IMR-90 (cell line): Measurements from ENCODE around the gene TMPRSS9. TPM values are rescaled to one million over a fixed set of nuclear protein-coding genes. Genes with fewer than 3 reads are reported as not detected.

Experiments
- ATAC-seq: fragments of 200-7000 bp; cut with Tn5 transposase; 2 replicates; pipeline ENCODE4 v1.9.1; 2020; ENCODE audit warnings: low read depth, mild to moderate bottlenecking, moderate library complexity
- BruUV-seq: library from RNA; stranded (reverse); fragments of 400-500 nt; replicated peaks from 2 replicates; lab custom pipeline; 2021; lab: Mats Ljungman, UMichigan
- CTCF ChIA-PET: fragments of 300-600 bp; formaldehyde crosslinking; extraction: SDS; loops from one replicate; lab custom pipeline; 2021; ENCODE audit warnings: antibody characterized with exemption; lab: Yijun Ruan, JAX
- POLR2A ChIA-PET: fragments of 300-600 bp; sonication (Branson Sonifier 250); formaldehyde crosslinking; loops from one replicate; lab custom pipeline; 2022; ENCODE audit warnings: antibody characterized with exemption; ENCODE audit not compliant: unreplicated experiment; lab: Charles Lee
- DNase-seq: peaks from one replicate; pipeline ENCODE4 v3.0.0; 2013
- H2AFZ ChIP-seq: replicated peaks from 2 replicates; pipeline ENCODE3; 2013; ENCODE audit warnings: low read length, mild to moderate bottlenecking; ENCODE audit not compliant: poor library complexity
- H2AK5ac ChIP-seq: 2 replicates; pipeline ENCODE4 v1.6.1; 2013; ENCODE audit warnings: low read depth, low read length, inconsistent platforms
- H2AK9ac ChIP-seq: replicated peaks from 2 replicates; pipeline ENCODE3; 2013; ENCODE audit warnings: mild to moderate bottlenecking, low read depth, low read length, moderate library complexity; ENCODE audit not compliant: poor library complexity
- H2BK120ac ChIP-seq: 2 replicates; pipeline ENCODE4 v1.6.1; 2013; ENCODE audit warnings: low read depth, low read length, inconsistent platforms
- H2BK15ac ChIP-seq: 3 replicates; pipeline ENCODE4 v1.6.1; 2013; ENCODE audit warnings: low read depth, low read length, inconsistent platforms
- H2BK20ac ChIP-seq: 2 replicates; pipeline ENCODE4 v1.6.1; 2013; ENCODE audit warnings: low read depth, mild to moderate bottlenecking, inconsistent platforms, low read length, moderate library complexity
- H2BK5ac ChIP-seq: 2 replicates; pipeline ENCODE4 v1.6.1; 2013; ENCODE audit warnings: mild to moderate bottlenecking, low read depth, low read length, inconsistent platforms; ENCODE audit not compliant: poor library complexity, severe bottlenecking
- H3K14ac ChIP-seq: replicated peaks from 2 replicates; pipeline ENCODE4 v1.6.1; 2013; ENCODE audit warnings: low read depth, low read length, inconsistent platforms
- H3K18ac ChIP-seq: 2 replicates; pipeline ENCODE4 v1.6.1; 2013; ENCODE audit warnings: low read depth, low read length, control low read depth
- H3K23ac ChIP-seq: 2 replicates; pipeline ENCODE4 v1.6.1; 2013; ENCODE audit warnings: low read depth, low read length, inconsistent platforms
- H3K27ac ChIP-seq: 2 replicates; pipeline ENCODE4 v1.5.1; 2013; ENCODE audit warnings: mild to moderate bottlenecking, control low read depth, low read length; ENCODE audit not compliant: insufficient read depth
- H3K27me3 ChIP-seq: 2 replicates; pipeline ENCODE4 v1.6.1; 2013; ENCODE audit warnings: low read length; ENCODE audit not compliant: control insufficient read depth, insufficient read depth
- H3K36me3 ChIP-seq: 2 replicates; pipeline ENCODE4 v1.6.1; 2013; ENCODE audit warnings: low read length, mixed read lengths; ENCODE audit not compliant: control insufficient read depth, insufficient read depth
- H3K4ac ChIP-seq: 2 replicates; pipeline ENCODE4 v1.6.1; 2013; ENCODE audit warnings: low read depth, low read length, inconsistent platforms
- H3K4me1 ChIP-seq: 2 replicates; pipeline ENCODE4 v1.6.1; 2013; ENCODE audit warnings: low read length, mixed read lengths; ENCODE audit not compliant: control insufficient read depth, insufficient read depth
- H3K4me2 ChIP-seq: 2 replicates; pipeline ENCODE4 v1.6.1; 2013; ENCODE audit warnings: low read depth, mild to moderate bottlenecking, control low read depth, low read length, moderate library complexity
- H3K4me3 ChIP-seq: 2 replicates; pipeline ENCODE4 v1.5.1; 2013; ENCODE audit warnings: low read depth, mild to moderate bottlenecking, control low read depth, low read length, moderate library complexity; ENCODE audit not compliant: insufficient read depth
- H3K56ac ChIP-seq: 2 replicates; pipeline ENCODE4 v1.6.1; 2013; ENCODE audit warnings: low read length, inconsistent platforms; ENCODE audit not compliant: insufficient read depth; ENCODE audit errors: extremely low read depth
- H3K79me1 ChIP-seq, 2 experiments: 2 replicates each; pipeline ENCODE4 v1.6.1; 2013; ENCODE audit warnings: low read length in 2 of 2, inconsistent platforms in 1 of 2, low read depth in 1 of 2
- H3K9ac ChIP-seq: 2 replicates; pipeline ENCODE4 v1.6.1; 2013; ENCODE audit warnings: low read depth, low read length, control low read depth
- H3K9me1 ChIP-seq: 2 replicates; pipeline ENCODE4 v1.6.1; 2013; ENCODE audit warnings: low read length, inconsistent platforms; ENCODE audit not compliant: insufficient read depth
- H3K9me3 ChIP-seq: 2 replicates; pipeline ENCODE4 v1.6.1; 2013; ENCODE audit warnings: low read length; ENCODE audit not compliant: control insufficient read depth, insufficient read depth
- H4K20me1 ChIP-seq: 2 replicates; pipeline ENCODE4 v1.6.1; 2013; ENCODE audit warnings: low read length, inconsistent platforms; ENCODE audit not compliant: insufficient read depth
- H4K5ac ChIP-seq: 2 replicates; pipeline ENCODE4 v1.6.1; 2013; ENCODE audit warnings: mild to moderate bottlenecking, low read depth, low read length, control low read depth
- H4K8ac ChIP-seq, 2 experiments: 2 replicates each; pipeline ENCODE4 v1.6.1; 2013; ENCODE audit warnings: low read depth in 2 of 2, low read length in 2 of 2, control low read depth in 1 of 2, inconsistent platforms in 1 of 2
- H4K91ac ChIP-seq: 2 replicates; pipeline ENCODE4 v1.6.1; 2013; ENCODE audit warnings: low read depth, low read length, inconsistent platforms; ENCODE audit not compliant: insufficient read depth
- BHLHE40 ChIP-seq: fragments of 150-350 bp; IDR thresholded peaks from 2 replicates; pipeline ENCODE4 v1.6.1; 2016; ENCODE audit warnings: mild to moderate bottlenecking, low read depth, low read length
- FOS ChIP-seq: fragments of 150-350 bp; IDR thresholded peaks from 2 replicates; pipeline ENCODE4 v1.6.1; 2016; ENCODE audit warnings: low read depth, low read length
- RAD21 ChIP-seq: IDR thresholded peaks from 2 replicates; pipeline ENCODE4 v1.6.1; 2012; ENCODE audit warnings: low read length, improper control_type of control experiment
- WGBS, 2 experiments: methylation state at CpG; one replicate each; pipeline versions ENCODE4 v1.1.5 to v1.1.7; 2013; ENCODE audit warnings: missing lambda C conversion rate in 2 of 2; ENCODE audit not compliant: insufficient read length in 1 of 2; ENCODE audit errors: extremely low coverage in 2 of 2; 5-methylcytosine and 5-hydroxymethylcytosine counted together
- dilution Hi-C: fragments of 300-500 bp; cut with HindIII; formaldehyde crosslinking; loops from one replicate; pipeline ENCODE4 v1.14.3; 2018; ENCODE audit warnings: low sequenced_read_pairs; ENCODE audit not compliant: unreplicated experiment
- in situ Hi-C: fragments of 300-500 bp; cut with MboI; formaldehyde crosslinking; loops from 3 replicates; pipeline ENCODE4 v1.14.3; 2019; ENCODE audit warnings: low sequenced_read_pairs, inconsistent platforms, mixed read lengths
- intact Hi-C: fragments of 100-400 bp; cut with micrococcal nuclease; formaldehyde crosslinking; loops from 2 replicates; pipeline ENCODE4 v1.10.0; 2022
- polyA plus RNA-seq, 3 experiments: library from polyadenylated mRNA; depleted of rRNA; stranded (reverse); fragments of >200 nt; gene quantifications; 2 replicates each; pipeline ENCODE4 v1.2.3, GENCODE V29; 2012; ENCODE audit warnings: low replicate concordance in 1 of 3
- total RNA-seq: library from RNA; depleted of rRNA; stranded (reverse); fragments of >200 nt; gene quantifications from 2 replicates; pipeline ENCODE4 v1.2.3, GENCODE V29; 2012

TMPRSS9 gene
- total and polyA plus RNA-seq, 2 of the 4 experiments (the other 2 are of a cell fraction), result not detected

DNA sequence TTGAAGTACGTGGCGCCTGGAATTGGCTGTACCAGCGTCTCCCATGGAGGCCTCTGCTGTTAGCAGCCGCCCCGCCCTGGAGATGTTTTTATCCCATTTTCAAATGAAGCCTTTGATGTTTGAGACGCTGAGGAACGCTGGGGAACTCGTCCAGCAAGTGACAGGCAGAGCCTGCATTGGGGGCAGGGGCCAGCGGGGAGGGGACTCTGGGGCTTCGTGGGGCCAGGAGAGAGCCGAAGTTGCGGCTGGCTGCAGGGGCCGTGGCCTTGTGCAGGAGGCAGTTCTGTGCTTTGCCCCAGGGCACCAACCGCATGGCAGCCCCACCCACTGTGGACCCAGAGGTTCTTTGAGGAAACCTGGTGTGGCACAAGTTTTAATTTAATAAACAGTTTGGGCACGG is 18.1 kb upstream of the TMPRSS9 start:
- Histone ChIP-seq H3K36me3 (peaks cover 36% of the 10 kb centered on the region), H3K9me3 (no peaks in the 10 kb centered on the region), H3K4me3 (no peak overlapping the region), H3K14ac (no peak overlapping the region), H4K91ac (no peak overlapping the region), H3K18ac (no peak overlapping the region), H3K9ac (no peak overlapping the region), H3K79me1 (peaks cover 0 to 12% of the 10 kb centered on the region in 2 experiments; a peak in 2 of 4 replicates), H4K8ac (no peak overlapping the region), H3K9me1 (no peaks in the 10 kb centered on the region), H3K56ac (no peak overlapping the region), H4K20me1 (no peaks in the 10 kb centered on the region; the same call in none of the 2 replicates), H3K27me3 (no peaks in the 10 kb centered on the region), H4K5ac (no peak overlapping the region), H3K23ac (no peak overlapping the region), H3K4me2 (no peak overlapping the region), H2AFZ (no peak overlapping the region), H2BK120ac (no peak overlapping the region), H3K27ac (no peak overlapping the region), H2BK5ac (no peak overlapping the region), H2BK20ac (no peak overlapping the region), H3K4ac (no peak overlapping the region), H3K4me1 (no peaks in the 10 kb centered on the region), H2AK5ac (no peak overlapping the region), H2BK15ac (no peak overlapping the region), H2AK9ac (no peak overlapping the region)
- intact Hi-C loops, result no loop called here
- no peak for TF ChIP-seq RAD21
- no peak for TF ChIP-seq FOS
- no peak for TF ChIP-seq BHLHE40
- ChIA-PET POLR2A (no interaction called here), CTCF (no interaction called here)
- dilution Hi-C loops, result no loop called here
- BruUV-seq, result no TSS peak
- in situ Hi-C loops, result no loop called here
- ATAC-seq (no peak), DNase-seq (no peak)
- 67% methylated on average over 2 of the region's 15 CpGs; no CpG with 5 or more reads in 1 of the 2 experiments for WGBS, 2 experiments
